ENCODE measurements around the gene ELAVL4.

DNA sequence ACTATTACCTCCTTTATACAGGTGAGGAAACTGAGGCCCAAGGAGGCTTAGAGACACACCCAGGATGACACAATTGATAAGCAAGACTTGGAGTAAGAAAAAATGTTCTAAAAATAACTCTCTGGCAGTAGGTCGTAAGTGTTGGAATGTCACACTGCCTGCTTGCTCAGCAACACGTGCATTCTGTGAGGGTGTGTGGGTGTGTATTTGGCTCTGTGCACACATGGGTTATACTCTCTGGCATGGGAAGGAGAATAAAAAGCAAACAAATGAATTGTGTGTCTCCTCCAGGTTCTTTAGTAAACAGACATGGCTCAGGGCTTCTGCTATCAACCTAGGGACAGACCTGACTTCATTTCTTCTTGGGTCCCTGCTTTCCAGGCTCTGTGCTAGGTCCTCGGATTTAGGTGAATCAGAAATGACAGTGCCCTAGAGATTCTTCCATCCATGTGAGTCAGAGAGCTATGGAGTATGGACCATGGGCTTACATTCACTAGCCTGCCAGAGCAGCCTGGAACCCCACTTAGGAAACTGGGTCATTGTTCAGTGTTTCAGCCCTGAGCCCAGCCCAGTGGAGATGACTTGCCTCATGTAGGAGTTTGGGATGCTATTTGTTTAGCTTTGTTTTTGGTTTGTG lies 72.4 kb downstream of the ELAVL4 start:
- TF ChIP-seq EZH2 (IDR thresholded peaks at IDR 0.05; ENCODE audit: borderline replicate concordance, low read depth, low read length): no peak
- no peak for TF ChIP-seq ZNF316 (IDR thresholded peaks at IDR 0.05)
- no peak for TF ChIP-seq ZBTB11 (CRISPR knock-in tag; IDR thresholded peaks at IDR 0.05)
